H1 (cell line): Measurements from ENCODE around the gene TMEM44.

Source experiments
- CHD2 ChIP-seq: IDR thresholded peaks from 2 replicates; pipeline ENCODE4 v1.6.1; 2012; ENCODE audit warnings: low read length, improper control_type of control experiment
- CTCF ChIP-seq, 3 experiments: IDR thresholded peaks; 1 replicate in 2 of 3; 2 replicates in 1 of 3; pipeline versions ENCODE4 v1.5.1 to v1.6.1; 2011; ENCODE audit warnings: low read length in 3 of 3, mild to moderate bottlenecking in 3 of 3, inconsistent platforms in 2 of 3, low read depth in 1 of 3, moderate library complexity in 1 of 3; ENCODE audit not compliant: insufficient read depth in 1 of 3; ENCODE audit errors: control extremely low read depth in 1 of 3
- EP300 ChIP-seq, 2 experiments: IDR thresholded peaks; 1 replicate in 1 of 2; 2 replicates in 1 of 2; pipeline ENCODE4 v1.6.1; 2011 to 2012; ENCODE audit warnings: low read depth in 2 of 2, low read length in 2 of 2, mild to moderate bottlenecking in 2 of 2, borderline replicate concordance in 1 of 2, inconsistent platforms in 1 of 2, moderate library complexity in 1 of 2
- JUN ChIP-seq: IDR thresholded peaks from 2 replicates; pipeline ENCODE4 v1.6.1; 2011; ENCODE audit warnings: low read depth, mild to moderate bottlenecking, improper control_type of control experiment, low read length
- MAFK ChIP-seq: IDR thresholded peaks from 2 replicates; pipeline ENCODE4 v1.6.1; 2012; ENCODE audit warnings: low read depth, mild to moderate bottlenecking, improper control_type of control experiment, low read length
- POLR2AphosphoS5 ChIP-seq: IDR thresholded peaks from 2 replicates; pipeline ENCODE4 v1.6.1; 2011; ENCODE audit warnings: low read depth, low read length
- RBBP5 ChIP-seq: IDR thresholded peaks from 2 replicates; pipeline ENCODE4 v1.7.1; 2012; ENCODE audit warnings: low read depth, mild to moderate bottlenecking, inconsistent platforms, low read length, moderate library complexity, borderline replicate concordance
- SRF ChIP-seq: IDR thresholded peaks from 2 replicates; pipeline ENCODE4 v1.6.1; 2011; ENCODE audit warnings: mild to moderate bottlenecking, low read depth, low read length, moderate library complexity

- TF ChIP-seq SRF (no peak), POLR2AphosphoS5 (no peak), CHD2 (no peak), RBBP5 (no peak), CTCF (IDR thresholded peaks at IDR 0.05; ENCODE audit: control extremely low read depth in 1 of 3, insufficient read depth in 1 of 3, low read depth in 1 of 3, low read length in 3 of 3) (no peak), JUN (no peak), MAFK (no peak), EP300 (IDR thresholded peaks at IDR 0.05; ENCODE audit: borderline replicate concordance in 1 of 2, low read depth in 2 of 2, low read length in 2 of 2) (no peak)
Measured at GRCh38 chr3:194658477-194659242, 25.4 kb upstream of the TMEM44 start.
